Kidney epithelial cell (primary cell): ENCODE results near the gene CYP4B1. TPM values are rescaled to one million over a fixed set of nuclear protein-coding genes. Genes with fewer than 3 reads are reported as not detected.
"Not testable (repeated sequence)": the region's sequence is repeated elsewhere in the genome, so short reads cannot be mapped to it uniquely, and the experiment has no call there.

Source experiments
- DNase-seq: peaks from one replicate; pipeline ENCODE4 v3.0.0-alpha.2; 2010; ENCODE audit warnings: low read depth
- H3K27me3 ChIP-seq: 2 replicates; pipeline ENCODE4 v1.6.0; 2011; ENCODE audit warnings: low read length; ENCODE audit not compliant: control insufficient read depth, insufficient read depth
- H3K36me3 ChIP-seq: 2 replicates; pipeline ENCODE4 v1.5.1; 2011; ENCODE audit warnings: low read length; ENCODE audit not compliant: control insufficient read depth, insufficient read depth
- H3K4me3 ChIP-seq: 2 replicates; pipeline ENCODE4 v1.5.1; 2011; ENCODE audit warnings: low read depth, mild to moderate bottlenecking, control low read depth, low read length
- CTCF ChIP-seq: IDR thresholded peaks from 2 replicates; pipeline ENCODE4 v1.5.1; 2011; ENCODE audit warnings: mild to moderate bottlenecking, moderate library complexity, low read length, control low read depth, inconsistent platforms; ENCODE audit not compliant: insufficient read depth, poor library complexity, severe bottlenecking
- total RNA-seq: library from RNA; depleted of rRNA; stranded (reverse); fragments of >200 nt; gene quantifications from 2 replicates; pipeline ENCODE4 v1.2.3, GENCODE V29; 2015

CYP4B1 gene
- total RNA-seq, 1 donor from 2014 or later, result not detected

GRCh38 chr1:46818591-46818990 lies 19.7 kb downstream of the CYP4B1 start:
- no peak for TF ChIP-seq CTCF
- H3K36me3 ChIP-seq, result no peaks in the 10 kb centered on the region
- no peaks in the 10 kb centered on the region for H3K27me3 ChIP-seq
- DNase-seq, result no peak
- no peak overlapping the region for H3K4me3 ChIP-seq

DNA sequence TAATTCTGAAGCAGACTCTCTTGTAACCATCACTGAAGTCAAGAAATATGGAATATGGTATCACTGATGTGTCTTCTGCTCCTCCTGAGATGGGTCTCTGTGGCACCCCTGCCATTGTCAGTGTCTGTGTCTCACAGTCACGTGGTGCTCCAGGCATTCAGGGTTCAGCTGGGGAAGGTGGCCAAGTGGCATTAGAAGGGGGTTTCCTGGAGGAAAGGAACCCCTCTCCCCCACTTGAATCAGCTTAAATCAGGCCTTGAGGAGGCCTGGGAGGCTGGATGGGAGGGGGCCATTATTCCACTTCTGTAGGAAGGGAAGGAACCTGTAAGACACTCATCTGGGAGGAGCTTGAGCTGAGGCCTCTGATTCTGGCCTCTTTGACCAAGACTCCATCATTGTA lies 20.5 kb downstream of the CYP4B1 start:
- DNase-seq, result no peak
- H3K4me3 ChIP-seq, result no peak overlapping the region
- no peaks in the 10 kb centered on the region for H3K27me3 ChIP-seq
- TF ChIP-seq CTCF, result no peak
- no peaks in the 10 kb centered on the region for H3K36me3 ChIP-seq

GRCh38 chr1:46820076-46820475 lies 21.2 kb downstream of the CYP4B1 start:
- Histone ChIP-seq H3K4me3 (no peak overlapping the region), H3K36me3 (no peaks in the 10 kb centered on the region), H3K27me3 (no peaks in the 10 kb centered on the region)
- TF ChIP-seq CTCF, result no peak
- DNase-seq, result no peak

DNA sequence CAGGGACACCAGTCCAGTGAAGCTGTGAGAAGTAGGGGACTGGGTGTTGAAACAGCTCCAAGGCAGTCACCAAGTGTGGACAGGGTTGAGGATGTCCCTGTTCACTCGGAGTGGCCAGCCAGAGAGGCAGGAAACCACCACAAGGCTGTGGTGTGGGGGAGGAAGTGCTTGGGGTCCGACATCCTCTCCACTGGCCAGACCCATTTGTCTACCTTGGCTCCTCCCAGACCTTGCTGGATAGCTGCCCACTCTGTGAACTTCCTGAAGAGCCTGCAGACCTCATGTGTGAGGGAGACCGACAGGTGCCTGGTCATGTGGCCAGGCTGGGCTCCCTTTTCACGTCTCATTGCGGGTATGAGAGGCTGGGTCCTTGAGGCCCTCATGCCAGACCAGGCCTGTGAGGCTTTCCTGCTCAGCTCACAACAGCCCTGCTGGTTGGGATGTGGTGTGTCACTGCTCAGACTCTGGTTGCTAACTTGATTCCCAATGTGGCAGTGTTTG lies 21.8 kb downstream of the CYP4B1 start:
- Histone ChIP-seq H3K4me3 (no peak overlapping the region), H3K27me3 (no peaks in the 10 kb centered on the region), H3K36me3 (no peaks in the 10 kb centered on the region)
- no peak for DNase-seq
- TF ChIP-seq CTCF, result no peak

DNA sequence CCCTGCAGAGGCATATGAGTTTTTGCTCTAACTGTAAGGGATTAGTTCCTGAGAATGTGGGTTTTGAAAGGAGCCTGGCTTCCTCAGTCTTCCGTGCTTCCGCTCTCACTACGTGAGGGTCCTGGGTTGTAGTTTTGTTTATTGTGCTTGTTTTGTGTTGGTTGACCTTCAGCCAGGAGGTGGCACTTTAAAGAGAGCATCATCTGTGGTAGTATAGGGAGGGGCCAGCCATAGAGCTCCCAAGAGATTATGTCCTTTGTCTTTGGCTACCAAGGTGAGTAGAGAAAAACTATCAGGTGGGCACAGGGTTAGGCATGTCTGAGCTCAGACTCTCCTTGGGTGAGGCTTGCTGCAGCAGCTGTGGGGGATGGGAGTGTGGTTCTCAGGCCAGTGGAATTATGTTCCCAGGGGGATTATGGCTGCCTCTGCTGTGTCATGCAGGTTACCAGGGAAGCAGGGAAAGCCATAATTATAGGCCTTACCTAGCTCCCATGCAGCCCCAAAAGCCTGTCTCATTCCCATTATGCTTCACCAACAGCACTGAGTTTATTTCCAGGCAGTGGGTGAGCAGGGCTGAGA lies 23.5 kb downstream of the CYP4B1 start:
- TF ChIP-seq CTCF, result no peak
- Histone ChIP-seq H3K4me3 (no peak overlapping the region), H3K27me3 (no peaks in the 10 kb centered on the region), H3K36me3 (no peaks in the 10 kb centered on the region)
- no peak for DNase-seq

DNA sequence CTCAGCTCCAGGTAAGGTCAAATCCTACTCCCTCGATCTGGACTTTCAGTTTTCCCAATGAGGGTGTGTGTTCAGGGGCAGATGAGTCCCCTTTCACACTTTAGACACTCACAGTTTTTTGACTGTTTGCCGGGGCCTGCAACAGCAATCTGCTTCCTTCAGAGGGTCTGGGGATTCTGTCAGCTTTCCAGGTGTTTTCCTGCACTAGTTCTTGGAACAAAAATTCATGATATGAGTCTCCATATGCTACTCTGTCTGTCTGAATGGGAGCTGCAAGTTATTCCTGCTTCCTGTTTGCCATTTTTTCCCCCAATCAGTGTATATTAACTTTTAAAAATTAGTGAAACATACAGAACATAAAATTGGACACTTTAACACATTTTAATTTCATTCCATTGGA lies 24.3 kb downstream of the CYP4B1 start:
- no peaks in the 10 kb centered on the region for H3K27me3 ChIP-seq
- no peaks in the 10 kb centered on the region for H3K36me3 ChIP-seq
- no peak overlapping the region for H3K4me3 ChIP-seq
- no peak for TF ChIP-seq CTCF
- DNase-seq, result no peak

DNA sequence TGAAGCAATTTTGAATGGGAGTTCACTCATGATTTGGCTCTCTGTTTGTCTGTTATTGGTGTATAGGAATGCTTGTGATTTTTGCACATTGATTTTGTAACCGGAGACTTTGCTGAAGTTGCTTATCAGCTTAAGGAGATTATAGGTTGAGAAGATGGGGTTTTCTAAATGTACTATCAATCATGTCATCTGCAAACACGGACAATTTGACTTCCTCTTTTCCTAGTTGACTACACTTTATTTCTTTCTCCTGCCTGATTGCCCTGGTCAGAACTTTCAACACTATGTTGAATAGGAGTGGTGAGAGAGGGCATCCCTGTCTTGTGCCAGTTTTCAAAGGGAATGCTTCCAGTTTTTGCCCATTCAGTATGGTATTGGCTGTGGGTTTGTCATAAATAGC lies 28.0 kb downstream of the CYP4B1 start:
- DNase-seq, H3K27me3 ChIP-seq, H3K36me3 ChIP-seq, H3K4me3 ChIP-seq: not testable (repeated sequence)
